8988T (cell line): ENCODE measurements around the gene DNAAF6.
"Not testable (repeated sequence)": the region's sequence is repeated elsewhere in the genome, so short reads cannot be mapped to it uniquely, and the experiment has no call there.

Experiments
- DNase-seq: peaks from one replicate; pipeline ENCODE4 v3.0.0; 2011

The DNAAF6 gene

GRCh38 chrX:107205770-107206696 is at the start of gene DNAAF6, which contains the start of gene NUP62CL:
DNAAF6 (plus strand) TSS chrX:107206611; CDS start chrX:107212876, 6,265 bp downstream.
NUP62CL (minus strand) TSS chrX:107206433; CDS start chrX:107175146, 31,287 bp downstream.
- peak; percentile 17 for DNase-seq

- DNase-seq: not testable (repeated sequence)
Observed at GRCh38 chrX:107157618-107158017, 48.8 kb upstream of the DNAAF6 start.

GRCh38 chrX:107167163-107167921 is 39.1 kb upstream of the DNAAF6 start:
- no peak for DNase-seq

GRCh38 chrX:107168257-107168656 is 38.2 kb upstream of the DNAAF6 start:
- no peak for DNase-seq

- no peak for DNase-seq
Observed at GRCh38 chrX:107168712-107169111, 37.7 kb upstream of the DNAAF6 start.

GRCh38 chrX:107171369-107172102 is 34.9 kb upstream of the DNAAF6 start:
- DNase-seq: no peak

- DNase-seq: no peak
Observed at GRCh38 chrX:107197319-107197718, 9.1 kb upstream of the DNAAF6 start.

- DNase-seq: not testable (repeated sequence)
Observed at GRCh38 chrX:107198074-107198473, 8.3 kb upstream of the DNAAF6 start.

- no peak for DNase-seq
Observed at GRCh38 chrX:107199491-107199890, 6.9 kb upstream of the DNAAF6 start.

- DNase-seq: no peak
Observed at GRCh38 chrX:107204068-107204605, 2.3 kb upstream of the DNAAF6 start.

- DNase-seq: no peak
Observed at GRCh38 chrX:107206697-107207065, 270 bp downstream of the DNAAF6 start.

GRCh38 chrX:107207089-107207488 is 678 bp downstream of the DNAAF6 start:
- no peak for DNase-seq

GRCh38 chrX:107207943-107208342 is 1.5 kb downstream of the DNAAF6 start:
- DNase-seq: no peak

- DNase-seq: no peak
Observed at GRCh38 chrX:107213477-107213876, 7.1 kb downstream of the DNAAF6 start.

GRCh38 chrX:107226757-107227156 is 20.3 kb downstream of the DNAAF6 start:
- no peak for DNase-seq

- no peak for DNase-seq
Observed at GRCh38 chrX:107227780-107228485, 21.5 kb downstream of the DNAAF6 start.

GRCh38 chrX:107228486-107228819 is 22.0 kb downstream of the DNAAF6 start:
- DNase-seq: no peak

GRCh38 chrX:107272431-107272921 is 66.1 kb downstream of the DNAAF6 start:
- DNase-seq: no peak

- no peak for DNase-seq
Observed at GRCh38 chrX:107273795-107274194, 67.4 kb downstream of the DNAAF6 start.

- DNase-seq: no peak
Observed at GRCh38 chrX:107288676-107289075, 82.3 kb downstream of the DNAAF6 start.

GRCh38 chrX:107290019-107290418 is 83.6 kb downstream of the DNAAF6 start:
- DNase-seq: no peak

- no peak for DNase-seq
Observed at GRCh38 chrX:107293056-107293455, 86.6 kb downstream of the DNAAF6 start.
